ENCODE measurements around the gene ATP8A1.

Gene ATP8A1

GRCh38 chr4:42452823-42453222, 204.1 kb downstream of the ATP8A1 start:
- no peak overlapping the region for H3K4me3 ChIP-seq (ENCODE audit: low read depth, low read length)
- TF ChIP-seq CTCF (IDR thresholded peaks at IDR 0.05; ENCODE audit: borderline replicate concordance, insufficient read depth, low read depth, low read length) = no peak

GRCh38 chr4:42446823-42447222, 210.1 kb downstream of the ATP8A1 start:
- H3K4me3 ChIP-seq (ENCODE audit: low read depth, low read length) = no peak overlapping the region
- no peak for TF ChIP-seq CTCF (IDR thresholded peaks at IDR 0.05; ENCODE audit: borderline replicate concordance, insufficient read depth, low read depth, low read length)

- no peak overlapping the region for H3K4me3 ChIP-seq (ENCODE audit: low read depth, low read length)
- no peak for TF ChIP-seq CTCF (IDR thresholded peaks at IDR 0.05; ENCODE audit: borderline replicate concordance, insufficient read depth, low read depth, low read length)
Observed at GRCh38 chr4:42445038-42445437, 211.9 kb downstream of the ATP8A1 start.

GRCh38 chr4:42442601-42443000, 214.3 kb downstream of the ATP8A1 start:
- no peak overlapping the region for H3K4me3 ChIP-seq (ENCODE audit: low read depth, low read length)
- TF ChIP-seq CTCF (IDR thresholded peaks at IDR 0.05; ENCODE audit: borderline replicate concordance, insufficient read depth, low read depth, low read length) = no peak

- no peak for TF ChIP-seq CTCF (IDR thresholded peaks at IDR 0.05; ENCODE audit: borderline replicate concordance, insufficient read depth, low read depth, low read length)
- no peak overlapping the region for H3K4me3 ChIP-seq (ENCODE audit: low read depth, low read length)
Observed at GRCh38 chr4:42440083-42440482, 216.8 kb downstream of the ATP8A1 start.

- H3K4me3 ChIP-seq (ENCODE audit: low read depth, low read length) = no peak overlapping the region
- TF ChIP-seq CTCF (IDR thresholded peaks at IDR 0.05; ENCODE audit: borderline replicate concordance, insufficient read depth, low read depth, low read length) = no peak
Observed at GRCh38 chr4:42436928-42437565, 219.9 kb downstream of the ATP8A1 start.

GRCh38 chr4:42428036-42428435, 228.9 kb downstream of the ATP8A1 start:
- no peak overlapping the region for H3K4me3 ChIP-seq (ENCODE audit: low read depth, low read length)
- TF ChIP-seq CTCF (IDR thresholded peaks at IDR 0.05; ENCODE audit: borderline replicate concordance, insufficient read depth, low read depth, low read length) = no peak

Measured in GM12875 (cell line).